GM21619 (cell line): ENCODE measurements around the gene DLEC1.
A peak's percentile ranks its signal among the peaks of the same experiment; 100 is the strongest.
"Not testable (repeated sequence)": the region's sequence is repeated elsewhere in the genome, so short reads cannot be mapped to it uniquely, and the experiment has no call there.

Source experiments
- ATAC-seq: cut with Tn5 transposase; IDR thresholded peaks from one replicate; pipeline ENCODE4 v1.9.1; 2021; ENCODE audit not compliant: unreplicated experiment

DLEC1 gene

GRCh38 chr3:38152609-38153008 is 113.6 kb downstream of the DLEC1 start:
- no peak for ATAC-seq

DNA sequence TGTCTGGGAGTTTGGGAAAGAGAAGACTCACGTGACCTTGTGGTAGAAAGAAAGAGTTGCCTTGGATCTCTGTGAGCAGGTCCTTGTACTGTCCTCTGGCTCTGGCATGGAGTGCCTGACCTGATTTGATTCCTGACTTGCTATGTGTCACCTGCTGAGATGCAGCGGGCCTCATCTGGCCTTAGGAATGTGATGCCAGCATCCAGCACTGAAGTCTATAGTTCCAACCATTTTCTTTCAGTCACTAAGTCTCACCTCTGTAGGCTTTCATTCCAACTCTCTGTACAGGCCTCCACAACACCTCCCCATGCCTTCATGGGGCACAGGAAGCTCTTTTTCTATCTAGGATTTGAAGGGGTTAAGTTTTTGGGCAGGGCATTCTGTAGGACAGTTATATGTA is 114.2 kb downstream of the DLEC1 start:
- no peak for ATAC-seq

- no peak for ATAC-seq
Observed at GRCh38 chr3:38154033-38154494, 115.1 kb downstream of the DLEC1 start.

DNA sequence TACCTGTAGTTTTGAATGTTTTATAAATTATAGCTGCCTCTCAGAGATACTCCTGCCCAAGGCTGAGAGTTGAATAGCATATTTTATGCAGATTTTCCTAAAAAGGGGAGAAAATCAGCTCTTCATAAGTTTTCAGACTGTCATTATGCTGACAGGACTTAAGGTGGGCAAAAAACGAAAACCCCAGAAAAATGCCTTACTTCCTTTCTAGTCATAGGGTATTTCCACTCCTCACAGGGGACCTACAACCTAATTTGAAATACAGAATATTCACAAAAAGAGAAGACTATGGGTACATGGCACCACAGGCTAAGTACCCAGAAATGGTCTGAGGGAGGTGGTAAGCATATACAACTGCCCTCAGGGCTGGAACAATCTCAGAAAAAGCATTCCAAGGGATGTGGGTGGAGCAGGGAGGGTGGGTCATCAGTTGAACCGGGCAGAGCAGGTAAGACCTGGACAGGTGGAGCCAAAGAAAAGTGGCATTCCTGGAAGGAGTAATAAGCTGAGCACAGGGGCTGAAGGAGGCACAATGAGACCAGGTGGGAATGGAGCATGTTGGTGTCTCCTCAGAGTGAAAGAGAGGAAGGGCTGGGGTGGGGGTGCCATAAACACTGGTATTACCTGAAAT is 115.7 kb downstream of the DLEC1 start:
- ATAC-seq: no peak

DNA sequence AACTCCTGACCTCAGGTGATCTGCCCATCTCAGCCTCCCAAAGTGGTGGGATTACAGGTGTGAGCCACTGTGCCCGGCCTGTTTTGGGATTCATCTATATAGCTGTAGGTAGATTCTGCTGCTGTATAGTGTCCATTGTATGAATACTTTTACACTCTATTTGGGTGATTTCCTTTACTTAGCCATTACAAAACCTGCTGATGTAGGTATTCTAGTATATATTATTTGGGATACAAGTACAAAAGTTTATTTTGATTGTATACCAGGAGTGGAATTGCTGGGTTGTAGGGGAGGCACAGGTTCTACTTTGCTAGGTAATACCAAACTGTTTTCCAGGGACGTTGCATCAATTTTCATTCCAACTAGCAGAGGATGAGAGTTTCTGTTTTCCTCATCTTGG is 116.8 kb downstream of the DLEC1 start:
- ATAC-seq: no peak

- no peak for ATAC-seq
Observed at GRCh38 chr3:38157117-38157516, 118.1 kb downstream of the DLEC1 start.

- ATAC-seq: no peak
Observed at GRCh38 chr3:38157595-38157994, 118.6 kb downstream of the DLEC1 start.

GRCh38 chr3:38158472-38158871 is 119.5 kb downstream of the DLEC1 start:
- ATAC-seq: no peak

- not testable (repeated sequence) for ATAC-seq
Observed at GRCh38 chr3:38160704-38161103, 121.7 kb downstream of the DLEC1 start.

GRCh38 chr3:38163117-38163840 is 124.3 kb downstream of the DLEC1 start:
- ATAC-seq: no peak

DNA sequence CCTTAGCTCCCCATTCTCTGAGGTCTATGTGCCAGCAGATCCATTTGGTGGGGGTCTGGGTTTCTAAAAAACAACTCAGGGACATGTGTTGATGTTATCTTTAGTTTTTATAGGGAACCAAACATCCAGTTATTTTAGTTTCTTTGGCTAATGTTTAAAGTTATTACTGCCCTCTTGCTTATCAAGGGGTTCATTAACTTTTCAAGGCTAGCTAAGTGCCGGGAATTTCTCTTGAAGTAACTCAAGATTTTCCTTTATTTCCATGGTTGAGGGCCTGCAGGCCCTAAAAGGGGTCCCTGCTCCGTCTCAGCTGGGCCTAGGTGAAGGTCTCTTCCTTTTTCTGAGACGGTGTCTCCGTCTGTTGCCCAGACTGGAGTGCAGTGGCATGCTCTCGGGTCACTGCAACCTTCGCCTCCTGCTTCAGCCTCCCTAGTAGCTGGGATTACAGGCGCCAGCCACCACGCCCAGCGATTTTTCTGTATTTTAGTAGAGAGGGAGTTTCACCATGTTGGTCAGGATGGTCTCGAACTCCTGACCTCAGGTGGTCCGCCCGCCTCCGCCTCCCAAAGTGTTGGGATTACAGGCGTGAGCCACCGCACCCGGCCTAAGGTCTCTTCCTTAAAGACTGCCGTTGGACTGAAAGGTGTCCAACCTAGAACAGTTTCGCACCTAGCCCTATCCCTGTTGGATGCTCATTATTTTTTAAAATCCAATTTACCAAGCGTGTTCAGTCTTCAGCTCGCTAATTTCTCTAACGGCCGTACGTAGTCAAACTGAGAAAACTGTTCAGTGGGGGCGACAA is 125.0 kb downstream of the DLEC1 start:
- no peak for ATAC-seq

- ATAC-seq: no peak
Observed at GRCh38 chr3:38164643-38164951, 125.6 kb downstream of the DLEC1 start.

- peak; percentile 91 for ATAC-seq
Observed at GRCh38 chr3:38164952-38165721, 126.1 kb downstream of the DLEC1 start, which contains the start of gene OXSR1. TSS of gene OXSR1 (plus strand) at chr3:38165537. CDS start at chr3:38165877, 340 bp downstream.

DNA sequence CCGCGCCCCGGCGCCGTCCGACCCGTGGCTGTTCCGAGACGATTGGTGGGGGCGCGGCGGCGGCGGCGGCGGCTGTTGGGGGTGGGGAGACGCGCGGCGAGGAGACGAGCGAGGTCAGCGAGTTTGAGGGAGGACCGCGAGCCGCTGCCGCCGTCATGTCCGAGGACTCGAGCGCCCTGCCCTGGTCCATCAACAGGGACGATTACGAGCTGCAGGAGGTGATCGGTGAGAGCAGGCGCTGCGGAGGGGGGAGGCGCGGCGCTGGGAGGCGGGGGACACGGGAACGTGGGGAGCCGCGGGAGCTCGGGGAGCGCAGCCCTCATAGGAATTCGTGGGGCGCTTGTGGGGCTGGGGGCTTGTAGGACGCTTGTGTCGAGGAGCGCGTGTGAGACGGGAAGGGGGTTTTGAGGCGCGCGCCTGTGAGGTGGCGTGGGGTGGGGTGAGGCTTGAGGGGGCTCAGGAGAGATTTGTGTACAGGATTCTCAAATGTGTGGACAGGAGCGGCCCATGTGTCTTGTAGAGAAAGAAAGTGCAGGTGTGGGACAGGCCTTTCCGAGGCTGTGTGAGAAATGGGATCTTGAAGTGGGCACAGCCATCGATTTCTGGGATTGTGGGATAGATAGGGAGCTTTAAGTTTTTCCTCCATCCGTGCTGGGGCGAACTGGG is 126.8 kb downstream of the DLEC1 start:
- ATAC-seq: no peak

DNA sequence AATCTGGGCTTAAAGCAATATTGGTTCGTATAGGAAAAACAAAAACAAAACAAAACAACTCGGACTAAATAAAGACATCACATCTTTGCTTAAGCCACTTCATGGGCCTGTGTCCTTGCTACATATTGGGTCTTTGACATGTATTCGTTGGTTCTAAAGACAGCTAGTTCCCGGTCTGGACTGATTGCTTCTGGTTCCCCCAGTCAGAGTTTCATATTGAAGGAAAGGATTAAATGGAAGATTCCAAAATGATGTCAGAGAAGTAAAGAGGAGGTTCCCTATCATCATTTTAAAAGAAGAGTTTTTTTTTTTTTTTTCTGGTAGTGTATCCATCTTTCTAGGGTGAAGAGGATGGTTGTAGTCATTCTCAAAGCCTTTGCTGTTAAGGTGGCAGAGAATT is 128.6 kb downstream of the DLEC1 start:
- no peak for ATAC-seq

DNA sequence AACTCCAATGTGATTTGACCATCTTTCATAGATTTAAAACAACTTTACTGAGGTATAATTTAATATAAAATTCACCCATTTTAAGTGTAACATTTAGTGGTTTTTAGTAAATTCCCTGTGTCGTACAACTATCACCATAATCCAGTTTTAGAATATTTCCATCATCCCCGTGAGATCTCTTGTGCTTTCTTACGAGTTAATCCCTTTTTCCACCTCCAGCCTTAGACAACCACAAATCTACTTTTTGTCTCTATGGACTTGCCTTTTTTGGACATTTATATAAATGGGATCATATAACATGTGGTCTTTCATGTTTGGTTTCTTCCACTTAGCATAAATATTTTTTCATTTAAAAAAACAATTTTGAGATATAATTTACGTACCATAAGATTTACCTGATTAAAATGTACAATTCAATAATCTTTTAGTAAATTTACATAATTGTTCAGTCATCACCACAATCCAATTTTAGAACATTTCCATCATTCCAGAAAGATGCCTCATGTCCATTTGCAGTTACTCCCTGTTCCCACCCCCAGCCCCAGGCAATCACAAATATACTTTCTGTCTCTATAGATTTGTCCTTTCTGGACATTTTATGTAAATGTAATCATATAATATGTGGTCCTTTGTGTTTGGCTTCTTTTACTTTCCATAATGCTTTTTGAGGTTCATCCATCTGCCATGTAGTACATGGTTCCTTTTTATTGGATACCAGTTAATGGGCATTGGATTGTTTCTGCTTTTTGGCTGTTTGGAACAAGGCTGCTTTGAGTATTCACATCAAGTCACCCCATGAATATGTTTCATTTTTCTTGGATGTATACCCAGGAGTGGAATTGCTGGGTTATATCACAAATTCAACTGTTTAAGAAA is 129.4 kb downstream of the DLEC1 start:
- ATAC-seq: no peak

DNA sequence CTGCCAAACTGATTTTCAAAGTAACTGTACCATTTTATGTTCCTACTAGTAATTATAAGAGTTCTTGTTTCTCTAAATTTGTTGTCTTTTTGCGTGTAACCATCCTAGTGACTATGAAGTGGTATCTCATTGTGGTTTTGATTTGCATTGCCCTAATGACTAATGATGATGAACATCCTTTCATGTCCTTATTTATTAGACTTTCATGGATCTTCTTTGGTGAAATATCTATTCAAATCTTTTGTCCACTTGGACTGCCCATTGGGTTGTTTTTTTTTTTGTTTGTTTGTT is 130.0 kb downstream of the DLEC1 start:
- ATAC-seq: no peak

GRCh38 chr3:38170722-38171121 is 131.7 kb downstream of the DLEC1 start:
- no peak for ATAC-seq

- no peak for ATAC-seq
Observed at GRCh38 chr3:38171622-38172021, 132.6 kb downstream of the DLEC1 start.
